ENCODE measurements around the gene MGLL. TPM values are rescaled to one million over a fixed set of nuclear protein-coding genes. Genes with fewer than 3 reads are reported as not detected.

MGLL gene
- total RNA-seq, 1 donor from 2014 or later = 40.9 TPM

DNA sequence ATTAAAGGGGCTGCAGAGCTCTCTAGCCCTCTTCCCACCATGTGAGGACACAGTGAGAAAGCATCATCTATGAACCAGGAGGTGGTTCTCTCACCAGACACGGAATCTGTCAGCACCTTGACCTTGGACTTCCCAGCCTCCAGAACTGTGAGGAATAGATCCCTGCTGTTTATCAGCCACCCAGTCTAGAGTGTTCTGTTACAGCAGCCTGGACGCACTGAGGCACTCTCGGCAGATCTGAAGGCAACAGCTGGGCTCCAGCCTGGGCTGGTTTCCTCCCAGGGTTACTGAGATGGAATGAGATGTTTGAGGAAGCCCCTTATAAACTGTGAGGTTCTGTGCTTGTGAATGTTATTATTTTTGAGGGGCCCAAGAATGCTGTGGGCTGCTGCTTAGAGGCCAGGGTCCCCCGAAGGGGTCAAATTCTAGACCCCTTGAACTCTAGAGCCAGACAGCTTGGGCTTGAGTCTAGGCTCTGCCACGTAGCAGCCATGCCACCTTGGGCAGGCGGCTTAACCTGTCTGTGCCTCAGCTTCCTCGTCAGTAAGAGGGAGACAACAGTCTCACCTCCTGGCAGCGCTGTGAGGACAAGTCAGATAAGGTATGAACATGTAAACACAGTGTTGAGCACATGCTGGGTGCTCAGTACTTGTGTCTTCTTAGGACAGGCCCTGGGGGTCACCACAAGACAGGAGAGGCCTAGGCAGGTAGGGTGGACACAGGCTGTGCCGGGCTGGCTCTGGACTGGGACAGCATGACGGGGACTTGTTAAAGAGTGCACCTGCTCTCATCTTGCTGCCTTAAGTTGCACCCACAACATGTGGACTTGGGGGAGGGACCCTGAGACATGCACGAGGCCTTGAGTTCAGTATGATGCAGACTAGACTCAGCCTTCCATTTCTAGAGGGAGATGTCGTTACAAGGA, 49.2 kb downstream of the MGLL start:
- DNase-seq = no peak

- DNase-seq = no peak
These were observed 50.0 kb downstream of the MGLL start for GRCh38 chr3:127772273-127772672.

GRCh38 chr3:127771746-127772145, 50.6 kb downstream of the MGLL start:
- DNase-seq = no peak

DNA sequence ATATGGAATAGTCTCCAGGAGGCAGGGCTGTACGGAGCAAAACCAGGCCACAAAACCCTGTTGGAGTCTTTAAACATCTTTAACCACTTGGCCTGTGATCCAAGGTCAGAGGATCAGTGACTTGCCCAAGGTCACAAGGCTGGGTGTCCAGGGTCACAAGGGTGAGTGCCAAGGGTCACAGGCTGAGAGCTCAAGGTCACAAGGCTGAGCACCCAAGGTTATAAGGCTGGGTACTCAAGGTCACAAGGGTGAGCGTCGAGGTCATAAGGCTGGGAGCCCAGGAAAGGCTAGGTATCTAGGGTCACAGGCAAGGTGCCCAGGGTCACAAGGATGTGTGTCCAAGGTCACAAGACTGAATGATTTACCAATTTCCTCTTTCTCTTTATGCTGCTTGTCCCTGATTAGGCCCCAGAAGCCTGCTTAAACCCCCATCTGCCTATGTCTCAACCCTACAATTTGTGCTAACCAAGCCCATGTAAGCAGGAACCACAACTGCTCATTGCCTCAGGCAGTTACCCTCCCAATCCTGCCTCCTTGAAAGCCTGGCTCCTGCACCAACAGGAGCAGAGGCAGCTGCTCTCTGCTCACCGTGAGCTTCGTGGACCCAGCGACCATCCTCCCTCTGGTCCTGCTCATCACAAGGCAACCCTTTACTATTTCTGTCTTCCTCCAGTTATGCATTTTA, 51.5 kb downstream of the MGLL start:
- DNase-seq = no peak

DNA sequence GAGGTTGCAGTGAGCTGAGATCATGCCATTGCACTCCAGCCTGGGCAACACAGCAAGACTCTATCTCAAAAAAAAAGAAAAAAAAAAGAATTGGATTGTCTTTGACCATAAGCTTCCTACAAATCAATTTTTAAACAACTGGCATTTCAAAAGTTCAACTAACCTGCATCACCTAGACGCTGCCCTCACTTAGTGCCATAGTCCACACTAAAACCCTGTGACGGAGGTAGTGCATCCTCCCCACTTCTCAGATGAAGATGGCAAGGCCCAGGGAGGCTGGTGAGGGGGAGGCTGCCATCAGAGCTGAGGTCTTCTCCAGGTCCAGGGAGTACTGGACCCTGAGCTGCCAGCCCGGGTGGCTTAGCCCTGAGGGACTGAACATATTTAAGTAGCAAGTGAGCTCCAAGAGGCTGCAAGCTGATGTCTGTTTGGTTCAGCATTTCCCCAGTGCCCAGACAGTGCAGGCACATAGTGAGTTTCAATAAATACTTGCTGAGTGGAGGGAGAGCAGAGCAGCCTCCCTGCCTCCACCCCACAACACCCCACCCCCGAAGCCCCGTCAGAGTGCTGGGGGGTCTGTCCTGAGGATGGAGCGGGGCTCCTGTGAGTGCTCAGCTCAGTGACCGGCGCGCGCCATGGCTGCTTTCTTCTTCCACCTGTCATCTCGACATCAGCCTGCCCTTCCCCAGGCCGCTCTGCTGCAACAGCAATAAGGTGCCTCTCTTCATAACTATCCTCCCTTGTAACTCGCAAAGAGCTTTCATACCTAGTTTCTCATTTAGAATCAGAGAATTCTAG, 52.8 kb downstream of the MGLL start:
- DNase-seq = no peak

- DNase-seq = no peak
These were observed 53.8 kb downstream of the MGLL start for GRCh38 chr3:127768346-127769008.

GRCh38 chr3:127767126-127767525, 55.2 kb downstream of the MGLL start:
- DNase-seq = no peak

DNA sequence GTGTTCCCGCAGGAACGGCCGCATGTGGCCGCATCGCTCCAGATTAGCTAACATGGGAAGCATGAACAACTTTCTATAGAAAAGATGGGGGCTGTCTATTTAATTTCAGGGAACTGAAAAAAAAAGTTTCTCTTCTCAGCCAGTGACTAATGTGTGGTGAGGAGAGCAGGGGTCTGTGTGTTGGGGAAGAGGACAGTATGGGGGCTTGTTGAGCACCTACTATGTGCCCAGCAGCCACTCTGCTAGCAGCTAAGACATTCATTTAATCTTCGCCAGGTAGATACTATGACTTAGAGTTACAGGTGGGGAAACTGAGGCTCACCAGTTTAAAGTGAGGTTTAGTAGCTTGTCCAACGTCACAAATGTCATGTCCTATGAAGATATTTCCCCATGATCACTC, 56.6 kb downstream of the MGLL start:
- no peak for DNase-seq

- DNase-seq = no peak
These were observed 57.4 kb downstream of the MGLL start for GRCh38 chr3:127764841-127765362.

DNA sequence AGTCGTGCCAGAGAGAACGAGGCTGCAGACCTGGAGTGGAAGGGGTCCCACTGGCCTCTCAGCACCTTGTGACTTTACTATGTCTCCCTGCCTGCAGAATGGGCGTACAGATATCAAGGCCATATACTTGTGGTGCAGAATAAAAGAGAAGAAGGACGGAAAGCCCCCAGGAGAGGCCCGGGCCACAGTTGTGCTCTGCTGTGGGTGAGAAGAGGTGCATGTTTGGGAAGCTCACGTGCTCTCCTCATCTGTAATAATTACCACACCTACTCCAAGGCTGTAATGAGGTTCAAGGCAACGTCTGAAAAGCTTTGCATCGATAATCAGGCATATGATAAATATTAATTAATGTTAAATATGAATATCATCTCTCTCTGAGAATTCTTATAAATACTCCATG, 58.0 kb downstream of the MGLL start:
- no peak for DNase-seq

- peak; percentile 30 for DNase-seq
These were observed 58.5 kb downstream of the MGLL start for GRCh38 chr3:127763816-127764215.

DNA sequence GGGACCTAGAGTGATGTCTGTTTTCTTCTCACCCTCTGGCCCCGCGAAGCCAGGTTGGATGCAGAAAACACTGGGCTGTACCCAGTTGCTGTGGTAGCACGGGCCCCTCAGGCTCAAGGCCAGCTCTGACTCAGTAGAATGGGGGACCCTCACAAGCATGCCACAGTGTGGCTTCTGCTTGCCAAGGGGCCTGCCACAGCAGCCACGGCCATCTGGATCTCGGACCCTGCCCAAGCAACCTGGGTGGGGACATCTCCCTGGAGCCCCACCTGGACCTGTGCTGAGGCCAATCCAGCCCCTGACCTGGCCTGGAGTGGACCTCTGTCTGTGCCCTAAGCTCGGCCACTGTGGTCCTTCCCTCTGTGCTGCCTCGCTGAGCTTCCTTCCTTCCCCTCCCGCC, 59.0 kb downstream of the MGLL start:
- no peak for DNase-seq

DNA sequence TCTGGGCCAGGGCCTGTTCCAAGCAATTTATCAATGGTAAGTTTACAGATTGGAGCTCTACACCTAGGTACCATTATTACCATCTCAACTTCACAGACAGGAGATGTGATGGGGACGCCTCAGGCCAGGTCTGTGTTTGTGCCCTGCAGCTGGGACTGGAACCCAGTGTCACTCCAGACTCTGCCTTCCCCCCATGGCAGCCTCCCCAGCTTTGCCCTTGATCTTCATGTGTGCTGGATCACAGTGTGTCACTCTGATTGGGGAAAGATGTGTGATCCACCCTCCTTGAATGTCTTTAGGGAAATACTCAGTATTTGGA, 59.6 kb downstream of the MGLL start:
- DNase-seq = no peak

GRCh38 chr3:127762077-127762786, 60.1 kb downstream of the MGLL start:
- DNase-seq = peak; percentile 28

DNA sequence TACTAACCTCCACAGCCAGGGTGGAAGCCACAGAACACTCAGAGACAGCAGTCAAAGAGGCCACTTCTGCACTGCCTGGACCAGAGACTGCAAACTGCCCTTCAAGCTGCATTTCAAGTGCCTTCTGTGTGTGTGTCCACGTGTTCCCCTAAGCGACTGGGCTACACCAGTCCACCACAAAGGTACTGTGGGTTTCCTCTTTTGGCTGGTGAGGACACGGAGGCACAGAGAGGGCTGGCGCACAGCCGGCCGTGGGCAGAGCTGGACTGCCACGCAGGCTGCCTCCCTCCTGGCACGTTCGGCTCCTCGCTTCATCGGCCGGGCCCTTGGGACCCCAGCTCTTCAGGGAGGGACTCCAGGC, 60.9 kb downstream of the MGLL start:
- peak; percentile 45 for DNase-seq

- DNase-seq = no peak
These were observed 61.4 kb downstream of the MGLL start for GRCh38 chr3:127760791-127761440.

- DNase-seq = peak; percentile 64
These were observed 62.0 kb downstream of the MGLL start for GRCh38 chr3:127760361-127760760.

GRCh38 chr3:127759826-127760225, 62.5 kb downstream of the MGLL start:
- no peak for DNase-seq

DNA sequence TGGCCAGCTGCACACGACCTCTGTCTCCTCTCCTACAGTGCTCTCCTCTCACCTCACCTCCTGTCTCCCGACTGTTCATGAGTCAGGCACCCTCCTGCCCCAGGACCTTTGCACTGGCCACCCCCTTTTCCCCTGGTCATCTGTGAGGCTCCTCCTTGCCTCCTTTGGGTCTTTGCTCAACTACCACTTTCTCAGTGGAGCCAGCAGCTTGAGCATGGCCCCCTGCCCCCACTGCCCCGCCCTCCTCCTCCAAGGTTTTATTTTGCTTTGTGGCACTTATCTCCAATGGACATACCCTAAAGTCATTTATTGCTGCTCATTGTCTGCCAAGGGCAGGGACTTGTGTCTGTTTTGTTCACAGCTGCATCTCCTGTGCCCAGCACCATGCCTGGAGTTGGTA, 64.3 kb downstream of the MGLL start:
- DNase-seq = no peak

DNA sequence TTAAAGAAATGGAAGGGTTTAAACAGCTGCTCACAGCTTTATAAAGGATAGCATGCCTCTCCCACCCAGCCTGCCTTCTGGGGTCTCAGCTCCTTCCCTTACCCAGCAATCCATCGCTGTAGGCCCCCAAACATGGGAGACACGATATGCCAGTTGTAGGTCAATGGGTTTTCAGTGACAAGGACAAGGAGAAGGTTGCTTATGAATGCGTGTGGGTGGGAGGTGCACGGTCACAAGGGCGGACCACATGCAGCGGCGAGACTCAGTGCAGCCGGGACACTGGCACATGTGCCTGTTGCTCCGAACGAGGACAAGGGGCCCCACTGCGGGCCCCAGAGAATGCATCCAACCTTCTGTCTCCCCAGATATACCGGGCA, 67.0 kb downstream of the MGLL start:
- no peak for DNase-seq

Measured in occipital lobe (tissue), 2 donors.